SU-DHL-6 (cell line): ENCODE data around the gene E2F3.

Experiments
- CTCF ChIP-seq: fragments of 200-600 bp; sonication (generic); IDR thresholded peaks from one replicate; pipeline ENCODE4 v1.5.1; 2017; ENCODE audit warnings: antibody characterized with exemption, mild to moderate bottlenecking, low read length, moderate library complexity; ENCODE audit not compliant: insufficient read depth, poor library complexity, severe bottlenecking
- EZH2phosphoT487 ChIP-seq: fragments of 200-600 bp; sonication (generic), shearing (Covaris generic); conservative IDR thresholded peaks from 2 replicates; pipeline ENCODE4 v1.6.1; 2018; ENCODE audit warnings: mild to moderate bottlenecking, antibody characterized with exemption, low read length, moderate library complexity, mixed read lengths

- TF ChIP-seq EZH2phosphoT487 (no peak), CTCF (no peak)
Observed at GRCh38 chr6:20481281-20481680, 79.6 kb downstream of the E2F3 start.
